ENCODE measurements around the gene ASIC4.
A peak's percentile ranks its signal among the peaks of the same experiment; 100 is the strongest.

The ASIC4 gene

GRCh38 chr2:219514196-219514761 is at the start of gene ASIC4:
TSS of gene ASIC4 (plus strand) at chr2:219514482. CDS start at chr2:219514725, 243 bp downstream.
- DNase-seq, result peak; percentile 95

GRCh38 chr2:219465659-219466561 is 48.4 kb upstream of the ASIC4 start:
- no peak for DNase-seq

GRCh38 chr2:219466816-219467735 is 47.2 kb upstream of the ASIC4 start:
- DNase-seq, result no peak

- no peak for DNase-seq
These were observed 46.6 kb upstream of the ASIC4 start for GRCh38 chr2:219467736-219468075.

GRCh38 chr2:219468410-219469185 is 45.7 kb upstream of the ASIC4 start:
- no peak for DNase-seq

GRCh38 chr2:219469186-219469724 is 45.0 kb upstream of the ASIC4 start:
- DNase-seq, result peak; percentile 51

- DNase-seq, result no peak
These were observed 43.9 kb upstream of the ASIC4 start for GRCh38 chr2:219470429-219470828.

GRCh38 chr2:219471476-219472371 is 42.6 kb upstream of the ASIC4 start:
- no peak for DNase-seq

- DNase-seq, result no peak
These were observed 41.6 kb upstream of the ASIC4 start for GRCh38 chr2:219472629-219473187.

GRCh38 chr2:219473511-219473910 is 40.8 kb upstream of the ASIC4 start:
- no peak for DNase-seq

GRCh38 chr2:219474285-219475060 is 39.8 kb upstream of the ASIC4 start:
- DNase-seq, result no peak

GRCh38 chr2:219475278-219475677 is 39.0 kb upstream of the ASIC4 start:
- DNase-seq, result peak; percentile 23

GRCh38 chr2:219475697-219476651 is 38.3 kb upstream of the ASIC4 start:
- peak; percentile 86 for DNase-seq

- DNase-seq, result no peak
These were observed 37.6 kb upstream of the ASIC4 start for GRCh38 chr2:219476652-219477151.

- DNase-seq, result no peak
These were observed 37.1 kb upstream of the ASIC4 start for GRCh38 chr2:219477179-219477578.

- no peak for DNase-seq
These were observed 36.5 kb upstream of the ASIC4 start for GRCh38 chr2:219477815-219478214.

- no peak for DNase-seq
These were observed 35.4 kb upstream of the ASIC4 start for GRCh38 chr2:219478916-219479315.

GRCh38 chr2:219480004-219480403 is 34.3 kb upstream of the ASIC4 start:
- DNase-seq, result no peak
